NCI-H2081 treated with DMSO at 0.1 percent for 48 hours (cell line): ENCODE data around the gene GNA12.
"Not testable (repeated sequence)": the region's sequence is repeated elsewhere in the genome, so short reads cannot be mapped to it uniquely, and the experiment has no call there.

Source experiments
- DNase-seq: peaks from one replicate; lab custom pipeline; 2025; lab: John Stamatoyannopoulos, UW

Gene GNA12

DNA sequence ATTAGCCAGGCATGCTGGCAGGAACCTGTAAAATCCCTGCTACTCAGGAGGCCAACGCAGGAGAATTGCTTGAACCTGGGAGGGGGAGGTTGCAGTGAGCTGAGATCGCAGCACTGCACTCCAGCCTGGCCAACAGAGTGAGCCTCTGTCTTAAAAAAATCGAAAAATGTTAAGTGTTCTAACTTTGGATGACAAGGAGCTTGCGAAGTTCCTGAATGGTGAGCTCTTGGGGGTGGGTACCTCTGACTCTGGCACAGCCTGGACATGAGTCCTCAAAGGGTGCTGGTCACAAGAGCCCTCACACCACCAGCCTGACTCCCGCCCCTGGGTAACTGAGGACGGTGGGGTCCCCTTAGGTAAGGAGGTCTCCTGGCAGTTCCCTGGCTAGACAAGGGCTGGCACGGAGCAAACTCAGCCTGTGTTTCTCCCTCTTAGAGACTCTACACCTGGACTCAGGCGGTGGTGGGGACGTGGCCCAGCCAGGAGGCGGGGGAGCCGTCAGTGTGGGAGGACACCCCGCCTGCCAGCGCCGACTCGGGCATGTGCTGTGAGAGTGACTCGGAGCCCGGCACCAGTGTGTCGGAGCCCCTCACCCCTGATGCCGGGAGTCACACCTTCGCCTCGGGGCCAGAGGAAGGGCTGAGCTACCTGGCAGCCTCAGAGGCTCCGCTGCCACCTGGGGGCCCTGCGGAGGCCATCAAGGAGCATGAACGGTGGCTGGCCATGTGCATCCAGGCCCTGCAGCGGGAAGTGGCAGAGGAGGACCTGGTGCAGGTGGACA, 132.0 kb downstream of the GNA12 start:
- DNase-seq = no peak

DNA sequence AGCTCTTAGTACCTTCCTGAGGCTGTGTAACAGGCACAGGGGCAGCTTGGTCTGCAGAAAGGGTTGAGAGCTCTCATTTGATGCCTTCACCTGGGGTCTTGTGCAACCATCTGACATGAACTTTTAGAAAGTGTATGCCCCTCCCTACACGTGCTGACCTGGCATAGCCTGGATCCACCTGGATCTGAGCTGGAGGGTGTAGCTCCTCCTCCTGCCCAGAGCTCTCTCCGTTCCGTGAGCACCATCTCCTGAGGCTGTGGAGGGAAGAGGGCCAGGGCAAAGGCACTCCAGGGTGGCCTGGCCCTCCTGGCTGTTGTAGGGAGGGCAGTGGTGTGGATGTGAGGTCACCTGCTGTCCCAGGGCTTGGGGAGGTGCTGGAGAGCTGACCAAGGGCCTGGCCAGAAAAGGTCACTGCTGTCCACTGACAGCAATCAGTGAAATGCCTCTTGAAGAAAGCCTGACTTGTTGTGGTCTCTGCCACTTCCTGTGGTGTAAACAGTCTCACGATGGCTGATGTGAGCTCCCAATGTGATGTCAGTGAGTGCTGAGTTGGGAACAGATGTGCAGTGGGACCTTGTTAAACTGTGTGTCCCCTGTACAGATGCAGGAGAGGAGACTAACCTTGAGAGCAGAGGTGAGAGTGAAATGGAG, 133.1 kb downstream of the GNA12 start:
- DNase-seq = no peak

DNA sequence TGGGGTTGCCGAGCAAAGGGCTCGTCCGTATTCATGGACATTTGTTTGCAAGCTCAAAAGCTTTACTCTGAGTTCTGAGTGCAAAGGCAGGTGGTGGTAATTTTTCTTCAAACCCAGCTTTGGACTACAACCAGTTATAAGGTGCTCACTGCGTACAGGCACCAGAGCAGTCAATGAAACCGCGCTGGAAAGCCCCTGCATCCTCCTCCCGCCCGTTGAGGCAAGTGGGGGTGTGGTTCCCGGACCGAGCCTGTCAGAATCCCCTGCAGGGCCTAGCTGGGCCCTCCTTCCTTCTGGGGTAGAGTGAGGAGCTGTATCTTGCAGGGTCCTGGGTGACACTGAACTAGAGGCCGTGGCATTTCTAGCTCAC, 133.8 kb downstream of the GNA12 start:
- DNase-seq = no peak

GRCh38 chr7:2709553-2710285, 134.4 kb downstream of the GNA12 start:
- DNase-seq = no peak

- DNase-seq = no peak
These were observed 135.4 kb downstream of the GNA12 start for GRCh38 chr7:2708547-2709310.

GRCh38 chr7:2708041-2708440, 136.1 kb downstream of the GNA12 start:
- DNase-seq = no peak

- no peak for DNase-seq
These were observed 136.6 kb downstream of the GNA12 start for GRCh38 chr7:2707481-2707880.

GRCh38 chr7:2706685-2707126, 137.4 kb downstream of the GNA12 start:
- no peak for DNase-seq

DNA sequence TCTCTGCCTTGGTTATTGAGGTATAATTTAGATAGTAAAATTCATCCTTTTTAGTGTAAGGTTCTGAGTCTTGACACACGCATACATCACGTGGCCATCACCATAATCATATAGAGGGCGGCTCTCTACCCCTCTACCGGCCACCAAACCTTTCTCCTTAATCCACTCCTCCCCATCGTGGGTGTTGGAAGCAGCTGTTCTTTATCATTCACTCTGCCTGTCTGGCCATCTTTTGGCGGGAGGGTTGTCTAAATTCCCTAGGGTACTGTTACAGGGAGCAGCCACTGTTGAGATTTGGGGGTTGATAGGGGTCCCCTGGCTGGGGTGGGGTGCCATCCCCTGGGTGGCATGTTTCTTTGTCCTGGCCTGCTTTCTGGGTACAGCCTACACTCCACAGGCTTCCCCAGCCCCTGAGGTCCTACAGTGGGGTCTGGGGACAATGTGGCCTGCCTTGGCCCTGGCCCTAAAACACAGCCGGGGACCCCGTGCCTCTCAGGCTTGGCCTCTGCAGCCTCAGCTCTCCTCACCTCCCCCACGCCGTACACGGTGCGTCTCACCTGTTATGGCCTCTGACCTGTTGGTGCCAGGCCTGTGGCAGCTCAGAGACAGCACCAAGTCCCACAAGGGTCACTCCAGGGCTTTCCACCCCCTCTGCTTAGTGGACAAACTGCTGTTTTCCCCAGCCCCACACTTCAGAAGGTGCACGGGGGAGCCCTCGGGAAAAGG, 138.6 kb downstream of the GNA12 start:
- no peak for DNase-seq

- no peak for DNase-seq
These were observed 141.5 kb downstream of the GNA12 start for GRCh38 chr7:2702594-2702957.

GRCh38 chr7:2701832-2702593, 142.1 kb downstream of the GNA12 start:
- DNase-seq = no peak

GRCh38 chr7:2701424-2701823, 142.7 kb downstream of the GNA12 start:
- DNase-seq = no peak

DNA sequence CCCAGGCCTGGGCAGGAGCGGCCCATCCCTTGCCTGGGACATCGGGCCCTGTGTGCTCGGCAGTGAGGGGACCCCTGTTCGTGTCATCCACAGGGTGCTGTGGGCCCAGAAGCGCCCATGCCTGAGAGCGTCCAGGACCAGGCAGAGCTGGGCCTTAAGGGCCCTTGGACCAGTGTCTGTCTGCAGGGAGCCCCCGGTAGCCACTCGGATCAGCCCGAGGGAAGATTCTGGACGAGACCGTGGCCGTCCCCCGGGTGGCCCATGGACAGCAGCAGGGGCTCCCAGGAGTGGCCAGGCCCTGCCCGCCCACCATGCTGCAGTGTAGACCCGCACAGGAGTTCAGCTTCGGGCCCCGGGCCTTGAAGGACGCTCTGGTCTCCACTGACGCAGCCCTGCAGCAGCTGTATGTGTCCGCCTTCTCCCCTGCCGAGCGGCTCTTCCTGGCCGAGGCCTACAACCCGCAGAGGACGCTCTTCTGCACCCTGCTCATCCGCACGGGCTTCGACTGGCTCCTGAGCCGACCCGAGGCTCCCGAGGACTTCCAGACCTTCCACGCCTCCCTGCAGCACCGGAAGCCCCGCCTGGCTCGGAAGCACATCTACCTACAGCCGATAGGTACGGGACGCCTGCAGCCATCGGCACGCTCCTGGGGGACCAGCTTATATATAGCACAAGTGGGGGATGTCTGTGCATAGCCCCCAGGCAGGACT, 143.8 kb downstream of the GNA12 start:
- no peak for DNase-seq

GRCh38 chr7:2699289-2699620, 144.9 kb downstream of the GNA12 start:
- no peak for DNase-seq

DNA sequence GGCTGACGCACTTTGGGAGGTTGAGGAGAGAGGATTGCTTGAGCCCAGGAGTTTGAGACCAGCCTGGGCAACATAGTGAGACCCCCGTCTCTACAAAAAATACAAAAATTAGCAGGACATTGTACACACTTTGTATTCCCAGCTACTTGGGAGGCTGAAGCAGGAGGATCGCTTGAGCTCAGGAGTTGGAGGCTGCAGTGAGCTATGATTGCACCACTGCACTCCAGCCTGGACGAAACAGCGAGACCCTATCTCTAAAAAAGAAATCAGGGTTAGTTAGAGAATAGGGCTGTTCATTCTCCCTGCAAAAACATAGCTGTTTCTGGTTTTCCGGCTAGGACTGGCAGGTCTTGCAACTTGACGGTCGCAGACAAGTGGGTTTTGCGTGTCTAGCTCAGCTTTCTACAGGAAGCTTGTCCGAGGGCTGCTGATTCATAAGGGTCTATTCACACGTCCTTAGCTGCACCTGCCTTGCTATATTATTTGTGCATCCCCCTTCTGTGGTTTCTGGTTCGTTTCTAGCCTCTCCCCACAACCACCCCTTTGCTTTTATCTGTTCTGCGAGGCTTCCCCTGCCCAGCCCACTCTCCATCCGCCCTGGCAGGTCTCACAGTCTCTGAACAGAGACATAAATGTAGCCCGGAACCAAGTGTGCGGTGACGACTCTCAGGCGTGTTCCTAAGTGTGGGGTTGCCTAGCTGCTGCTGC, 145.4 kb downstream of the GNA12 start:
- no peak for DNase-seq

GRCh38 chr7:2694122-2694436, 150.0 kb downstream of the GNA12 start:
- DNase-seq = not testable (repeated sequence)

- not testable (repeated sequence) for DNase-seq
These were observed 150.5 kb downstream of the GNA12 start for GRCh38 chr7:2693420-2694121.

- no peak for DNase-seq
These were observed 151.6 kb downstream of the GNA12 start for GRCh38 chr7:2692543-2692942.

GRCh38 chr7:2691932-2692439, 152.1 kb downstream of the GNA12 start:
- DNase-seq = not testable (repeated sequence)
